Colonic mucosa (tissue), 4 donors: ENCODE data around the gene APC2. TPM values are rescaled to one million over a fixed set of nuclear protein-coding genes. Genes with fewer than 3 reads are reported as not detected.

ENCODE experiments used
- DNase-seq: peaks from one replicate; pipeline ENCODE4 v3.0.0-alpha.2; 2020
- H3K27ac ChIP-seq: fragments of 200-600 bp; one replicate; pipeline ENCODE4 v1.8.0; 2021
- H3K27me3 ChIP-seq: fragments of 200-600 bp; one replicate; pipeline ENCODE4 v1.8.0; 2021
- H3K36me3 ChIP-seq: fragments of 200-600 bp; one replicate; pipeline ENCODE4 v1.8.0; 2021
- H3K4me1 ChIP-seq: fragments of 200-600 bp; one replicate; pipeline ENCODE4 v1.8.0; 2021; ENCODE audit warnings: mild to moderate bottlenecking
- H3K4me3 ChIP-seq: fragments of 200-600 bp; one replicate; pipeline ENCODE4 v1.8.0; 2021
- H3K9ac ChIP-seq, 2 donors: one replicate each; pipeline ENCODE4 v1.7.0; 2013; ENCODE audit warnings: control low read depth in 2 of 2, low read depth in 2 of 2, low read length in 2 of 2
- H3K9me3 ChIP-seq: fragments of 200-600 bp; one replicate; pipeline ENCODE4 v1.8.0; 2021
- CTCF ChIP-seq: fragments of 200-600 bp; IDR thresholded peaks from one replicate; pipeline ENCODE4 v1.8.0; 2022; ENCODE audit warnings: antibody characterized with exemption, mild to moderate bottlenecking
- intact Hi-C: fragments of 100-400 bp; cut with DNase I; formaldehyde crosslinking; loops from one replicate; pipeline ENCODE4 v1.14.1; 2022
- total RNA-seq, 2 donors: library from RNA; stranded (reverse); fragmentation: NEBNext Ultra II Directional in 1 of 2; extraction: Animal tissue kit (Norgen Biotek cat#: 25700) in 1 of 2; gene quantifications; one replicate each; pipeline ENCODE4 v1.2.1, GENCODE V29; 2021
- donor health status: healthy.
- donor health status: DM: no; HTN: no; CAD: no.
- donor health status: DM: no; HTN: no; CAD: no.

APC2 gene
- total RNA-seq, 2 donors from 2014 or later: 0.05 to 0.42 TPM

- DNase-seq: no peak
- intact Hi-C loops: no loop called here
- H3K27ac ChIP-seq: no peak overlapping the region
- H3K36me3 ChIP-seq: no peaks in the 10 kb centered on the region
- peaks cover 37% of the 10 kb centered on the region for H3K4me1 ChIP-seq
- no peaks in the 10 kb centered on the region for H3K9me3 ChIP-seq
- H3K4me3 ChIP-seq: no peak overlapping the region
- peaks cover 81% of the 10 kb centered on the region for H3K27me3 ChIP-seq
- no peak for TF ChIP-seq CTCF
- H3K9ac ChIP-seq: no peak overlapping the region
These were observed 18.4 kb downstream of the APC2 start for GRCh38 chr19:1468274-1468820.

DNA sequence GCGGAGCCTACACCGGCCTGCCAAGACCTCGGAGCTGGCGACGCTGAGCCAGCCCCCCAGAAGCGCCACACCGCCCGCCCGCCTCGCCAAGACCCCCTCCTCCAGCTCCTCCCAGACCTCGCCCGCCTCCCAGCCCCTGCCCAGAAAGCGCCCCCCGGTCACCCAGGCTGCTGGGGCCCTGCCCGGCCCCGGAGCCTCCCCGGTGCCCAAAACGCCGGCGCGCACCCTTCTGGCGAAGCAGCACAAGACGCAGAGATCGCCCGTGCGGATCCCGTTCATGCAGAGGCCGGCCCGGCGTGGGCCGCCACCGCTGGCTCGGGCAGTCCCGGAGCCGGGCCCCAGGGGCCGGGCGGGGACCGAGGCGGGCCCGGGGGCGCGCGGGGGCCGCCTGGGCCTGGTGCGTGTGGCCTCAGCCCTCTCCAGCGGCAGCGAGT is 18.9 kb downstream of the APC2 start:
- H3K4me3 ChIP-seq: no peak overlapping the region

GRCh38 chr19:1469255-1470054 is 19.5 kb downstream of the APC2 start:
- Histone ChIP-seq H3K36me3 (no peaks in the 10 kb centered on the region), H3K4me3 (peak overlapping the region; percentile 27), H3K4me1 (peaks cover 37% of the 10 kb centered on the region), H3K9ac (peak overlapping the region in 1 of 2 donors; percentile 43), H3K9me3 (no peaks in the 10 kb centered on the region), H3K27ac (no peak overlapping the region), H3K27me3 (peaks cover 82% of the 10 kb centered on the region)
- intact Hi-C loops: no loop called here
- no peak for TF ChIP-seq CTCF
- no peak for DNase-seq

More for the DNA sequence above, 18.9 kb downstream of the APC2 start:
- no peaks in the 10 kb centered on the region for H3K36me3 ChIP-seq
- H3K27ac ChIP-seq: no peak overlapping the region
- no peak for TF ChIP-seq CTCF
- peaks cover 82% of the 10 kb centered on the region for H3K27me3 ChIP-seq
- peaks cover 37% of the 10 kb centered on the region for H3K4me1 ChIP-seq
- H3K9me3 ChIP-seq: no peaks in the 10 kb centered on the region
- intact Hi-C loops: no loop called here
- no peak overlapping the region for H3K9ac ChIP-seq
- no peak for DNase-seq

DNA sequence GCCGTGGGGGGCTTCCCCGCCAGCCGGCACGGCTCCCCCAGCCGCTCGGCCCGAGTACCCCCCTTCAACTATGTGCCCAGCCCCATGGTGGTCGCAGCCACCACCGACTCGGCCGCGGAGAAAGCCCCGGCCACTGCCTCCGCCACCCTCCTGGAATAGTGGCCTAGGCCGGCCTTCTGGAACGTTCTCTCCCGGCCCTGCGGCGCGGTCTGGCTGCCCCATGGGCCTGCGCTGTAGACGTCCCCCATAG is 20.1 kb downstream of the APC2 start:
- H3K4me1 ChIP-seq: peaks cover 37% of the 10 kb centered on the region
- H3K4me3 ChIP-seq: peak overlapping the region; percentile 27
- no peak for TF ChIP-seq CTCF
- no peak for DNase-seq
- no peaks in the 10 kb centered on the region for H3K36me3 ChIP-seq
- no peak overlapping the region for H3K27ac ChIP-seq
- H3K27me3 ChIP-seq: peaks cover 81% of the 10 kb centered on the region
- H3K9me3 ChIP-seq: no peaks in the 10 kb centered on the region
- intact Hi-C loops: no loop called here
- H3K9ac ChIP-seq: peak overlapping the region in 1 of 2 donors; percentile 43

- no peak for TF ChIP-seq CTCF
- peaks cover 76% of the 10 kb centered on the region for H3K27me3 ChIP-seq
These were observed 20.5 kb downstream of the APC2 start for GRCh38 chr19:1470305-1471009.

More at GRCh38 chr19:1470305-1471009, 20.5 kb downstream of the APC2 start:
- Histone ChIP-seq H3K4me3 (peak overlapping the region; percentile 27), H3K9ac (peak overlapping the region in 1 of 2 donors; percentile 43), H3K27ac (no peak overlapping the region), H3K9me3 (no peaks in the 10 kb centered on the region), H3K4me1 (peaks cover 37% of the 10 kb centered on the region), H3K36me3 (no peaks in the 10 kb centered on the region)
- intact Hi-C loops: no loop called here
- DNase-seq: peak; percentile 65
